ENCODE data around the gene TERF2IP.

The TERF2IP gene

GRCh38 chr16:75647492-75648264 is at the start of gene TERF2IP, which contains the start of gene KARS1:
TERF2IP (plus strand) TSS chr16:75647773; CDS start chr16:75647883, 110 bp downstream.
KARS1 (minus strand) TSS chr16:75647665; CDS start chr16:75647639, 26 bp downstream.
- peak; percentile 29 for DNase-seq

GRCh38 chr16:75599452-75600277 is 47.9 kb upstream of the TERF2IP start:
- no peak for DNase-seq

GRCh38 chr16:75603241-75603640 is 44.3 kb upstream of the TERF2IP start:
- no peak for DNase-seq

- no peak for DNase-seq
These were observed 41.1 kb upstream of the TERF2IP start for GRCh38 chr16:75606507-75606906.

GRCh38 chr16:75614066-75614897 is 33.3 kb upstream of the TERF2IP start:
- no peak for DNase-seq

- DNase-seq, result no peak
These were observed 32.0 kb upstream of the TERF2IP start for GRCh38 chr16:75615619-75616018.

GRCh38 chr16:75616521-75617010 is 31.0 kb upstream of the TERF2IP start:
- DNase-seq, result no peak

GRCh38 chr16:75617121-75617520 is 30.5 kb upstream of the TERF2IP start:
- no peak for DNase-seq

GRCh38 chr16:75618780-75619179 is 28.8 kb upstream of the TERF2IP start:
- no peak for DNase-seq

GRCh38 chr16:75620326-75621169 is 27.0 kb upstream of the TERF2IP start:
- DNase-seq, result no peak

GRCh38 chr16:75621170-75621477 is 26.4 kb upstream of the TERF2IP start:
- no peak for DNase-seq

- peak; percentile 39 for DNase-seq
These were observed 24.6 kb upstream of the TERF2IP start, which contains the start of gene ADAT1 for GRCh38 chr16:75622761-75623605. ADAT1 (minus strand) TSS chr16:75623281; CDS start chr16:75620799, 2,482 bp downstream.

GRCh38 chr16:75624921-75625334 is 22.6 kb upstream of the TERF2IP start:
- DNase-seq, result no peak

- no peak for DNase-seq
These were observed 20.8 kb upstream of the TERF2IP start for GRCh38 chr16:75626806-75627205.

GRCh38 chr16:75627851-75628250 is 19.7 kb upstream of the TERF2IP start:
- DNase-seq, result no peak

- DNase-seq, result no peak
These were observed 19.2 kb upstream of the TERF2IP start for GRCh38 chr16:75628351-75628750.

GRCh38 chr16:75629132-75629531 is 18.4 kb upstream of the TERF2IP start:
- no peak for DNase-seq

- DNase-seq, result no peak
These were observed 17.5 kb upstream of the TERF2IP start for GRCh38 chr16:75630052-75630451.

- DNase-seq, result no peak
These were observed 14.7 kb upstream of the TERF2IP start for GRCh38 chr16:75632857-75633256.

GRCh38 chr16:75635036-75635435 is 12.5 kb upstream of the TERF2IP start:
- no peak for DNase-seq

GRCh38 chr16:75640598-75640997 is 7.0 kb upstream of the TERF2IP start:
- no peak for DNase-seq

All from NCI-H187 treated with DMSO at 0.1 percent for 48 hours (cell line).